ENCODE data around the gene S100A3. TPM values are rescaled to one million over a fixed set of nuclear protein-coding genes. Genes with fewer than 3 reads are reported as not detected.

The S100A3 gene
- total and polyA plus RNA-seq, 2 of the 8 experiments (the other 6 are each of a cell fraction or from before 2014, with no cell fraction given) = 0.26 to 0.47 TPM

DNA sequence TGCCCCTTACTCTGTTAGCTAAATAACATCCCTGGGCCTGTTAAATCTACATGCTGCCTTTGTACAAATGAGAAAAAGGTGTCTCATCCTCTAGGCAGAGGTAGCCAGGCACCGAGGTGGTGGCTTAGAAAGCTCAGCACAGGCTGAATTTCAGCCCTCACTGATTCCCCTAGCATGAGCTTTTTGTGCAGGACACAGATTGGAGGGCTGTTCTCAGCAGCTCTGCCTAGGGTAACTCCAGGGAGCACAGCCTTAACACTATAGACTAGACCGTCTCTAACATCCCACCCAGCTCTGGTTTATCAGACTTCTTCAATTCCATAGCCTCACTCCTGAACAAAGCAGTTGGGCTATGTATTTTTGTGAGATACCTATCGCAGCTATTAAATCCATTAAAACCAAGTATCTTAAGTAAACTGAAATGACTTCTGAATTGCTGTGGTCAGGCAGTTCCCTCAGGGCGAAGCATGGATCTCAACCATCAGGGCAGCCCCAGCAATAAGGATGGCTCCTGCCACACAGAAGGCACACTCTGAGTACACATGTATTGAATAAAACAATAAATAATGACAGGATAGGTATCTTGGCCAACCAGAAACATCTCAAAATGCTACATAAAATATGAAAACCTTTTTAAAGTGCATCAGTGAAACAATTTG is 28.1 kb downstream of the S100A3 start:
- Histone ChIP-seq H3K36me3 (ENCODE audit: control insufficient read depth in 2 of 4, insufficient read depth in 4 of 4, low read length in 3 of 4) (no peaks in the 10 kb centered on the region; a peak in 1 of 8 replicates), H4K20me1 (replicated peaks in 1 of 2; ENCODE audit: control insufficient read depth in 1 of 2, insufficient read depth in 2 of 2, low read length in 2 of 2) (no peaks in the 10 kb centered on the region), H3K18ac (ENCODE audit: extremely low read depth, low read length) (no peak overlapping the region), H3K27ac (ENCODE audit: low read depth, low read length) (no peak overlapping the region), H3K4me3 (ENCODE audit: extremely low read depth in 1 of 4, insufficient read depth in 2 of 4, low read depth in 3 of 4, low read length in 4 of 4) (no peak overlapping the region), H3K4me2 (ENCODE audit: insufficient read depth in 1 of 2, low read depth in 2 of 2, low read length in 2 of 2) (peak overlapping the region; percentile 5 to 37; a peak in 1 of 4 replicates), H2BK5ac (ENCODE audit: low read depth, low read length) (no peak overlapping the region), H2AFZ (ENCODE audit: low read length) (no peak overlapping the region), H3K23ac (ENCODE audit: insufficient read length) (no peak overlapping the region), H2BK120ac (replicated peaks; ENCODE audit: low read depth, low read length) (peak overlapping the region; percentile 18), H3K79me2 (ENCODE audit: control insufficient read depth in 1 of 2, insufficient read depth in 2 of 2, low read length in 2 of 2) (no peaks in the 10 kb centered on the region), H3K56ac (replicated peaks; ENCODE audit: insufficient read length, low read depth, low read length) (no peak overlapping the region), H2BK12ac (ENCODE audit: low read depth, low read length) (no peak overlapping the region), H2BK15ac (ENCODE audit: low read length) (no peak overlapping the region), H2AK5ac (ENCODE audit: low read depth, low read length) (no peak overlapping the region), H3K4me1 (replicated peaks in 1 of 4; ENCODE audit: control insufficient read depth in 3 of 4, insufficient read depth in 4 of 4, low read length in 3 of 4) (peaks cover 3 to 11% (median 4%) of the 10 kb centered on the region in 4 experiments; a peak in 6 of 7 replicates), H3K23me2 (ENCODE audit: low read depth, low read length) (no peaks in the 10 kb centered on the region), H2BK20ac (ENCODE audit: low read length) (no peak overlapping the region), H3K27me3 (replicated peaks in 1 of 4; ENCODE audit: control insufficient read depth in 3 of 4, extremely low read depth in 1 of 4, insufficient read depth in 3 of 4, low read length in 3 of 4) (peaks cover 0 to 9% (median 7%) of the 10 kb centered on the region in 4 experiments; a peak in 4 of 7 replicates), H3K14ac (ENCODE audit: insufficient read length) (no peak overlapping the region), H4K91ac (replicated peaks; ENCODE audit: insufficient read length, low read length) (no peak overlapping the region), H3K4ac (replicated peaks; ENCODE audit: insufficient read length, low read depth, low read length) (no peak overlapping the region), H3K9me3 (ENCODE audit: insufficient read depth in 2 of 2, low read depth in 1 of 2, low read length in 1 of 2) (peaks cover 0 to 2% of the 10 kb centered on the region in 2 experiments; a peak in 1 of 4 replicates), H4K5ac (ENCODE audit: insufficient read length, low read depth, low read length) (no peak overlapping the region), H4K8ac (ENCODE audit: extremely low read depth, insufficient read depth, low read length) (no peak overlapping the region), H3K9ac (replicated peaks in 1 of 4; ENCODE audit: extremely low read depth in 1 of 4, low read depth in 3 of 4, low read length in 3 of 4) (no peak overlapping the region), H3K79me1 (ENCODE audit: low read depth, low read length) (no peaks in the 10 kb centered on the region)
- POLR2A ChIA-PET (ENCODE audit: partially characterized antibody) = interaction anchor here (0.9 to 3.2 kb wide), 6 partner anchors 12 to 470 kb away, joined by 3 to 13 read pairs (median 4); partner anchors contain the start of genes CHTOP and RPS27
- CTCF ChIA-PET (ENCODE audit: partially characterized antibody) = interaction anchor here (0.7 to 4.4 kb wide), 17 partner anchors 10 to 169 kb away, joined by 3 to 51 read pairs (median 4); partner anchors contain the start of genes S100A1, S100A13 and S100A6
- DNase-seq (ENCODE audit: low read depth in 1 of 2, low spot score in 2 of 2) (no peak), FAIRE-seq (no peak)
- WGBS, 2 experiments (ENCODE audit: extremely low coverage in 1 of 2, insufficient coverage in 1 of 2, insufficient read length in 1 of 2, insufficient replicate concordance in 2 of 2, low coverage in 1 of 2, low lambda C conversion rate in 2 of 2, missing lambda C conversion rate in 1 of 2) = 89% methylated on average over 4 of the region's 4 CpGs; no CpG with 5 or more reads in 1 of the 2 experiments
- no peak for TF ChIP-seq GABPA (IDR thresholded peaks at IDR 0.05; ENCODE audit: borderline replicate concordance, insufficient read depth, low read length)
- TF ChIP-seq CREB1 (IDR thresholded peaks at IDR 0.05) = no peak
- no peak for TF ChIP-seq BCL11A (IDR thresholded peaks at IDR 0.05; ENCODE audit: low read depth in 2 of 2, low read length in 2 of 2)
- no peak for TF ChIP-seq JUND (IDR thresholded peaks at IDR 0.05; ENCODE audit: low read length)
- TF ChIP-seq KDM4A (IDR thresholded peaks at IDR 0.05; ENCODE audit: low read depth, low read length, severe bottlenecking) = no peak
- TF ChIP-seq KDM5A (IDR thresholded peaks at IDR 0.05; ENCODE audit: low read length) = no peak
- TF ChIP-seq SRF (IDR thresholded peaks at IDR 0.05; ENCODE audit: low read depth, low read length) = no peak
- no peak for TF ChIP-seq RXRA (IDR thresholded peaks at IDR 0.05; ENCODE audit: insufficient read depth, low read depth, low read length)
- TF ChIP-seq, protein P1, sequence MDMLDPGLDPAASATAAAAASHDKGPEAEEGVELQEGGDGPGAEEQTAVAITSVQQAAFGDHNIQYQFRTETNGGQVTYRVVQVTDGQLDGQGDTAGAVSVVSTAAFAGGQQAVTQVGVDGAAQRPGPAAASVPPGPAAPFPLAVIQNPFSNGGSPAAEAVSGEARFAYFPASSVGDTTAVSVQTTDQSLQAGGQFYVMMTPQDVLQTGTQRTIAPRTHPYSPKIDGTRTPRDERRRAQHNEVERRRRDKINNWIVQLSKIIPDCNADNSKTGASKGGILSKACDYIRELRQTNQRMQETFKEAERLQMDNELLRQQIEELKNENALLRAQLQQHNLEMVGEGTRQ (IDR thresholded peaks at IDR 0.05; ENCODE audit: low read length) = no peak
- TF ChIP-seq BRCA1 (IDR thresholded peaks at IDR 0.05; ENCODE audit: low read depth, low read length) = no peak
- no peak for TF ChIP-seq HDAC6 (IDR thresholded peaks at IDR 0.05; ENCODE audit: low read depth, low read length)
- no peak for TF ChIP-seq BACH1 (IDR thresholded peaks at IDR 0.05; ENCODE audit: low read length)

All from H1 (cell line).